PFSK-1 (cell line): ENCODE data around the gene CATSPER3.

Experiments
- FOXP2 ChIP-seq: optimal IDR thresholded peaks from 2 replicates; pipeline ENCODE3; 2011; ENCODE audit warnings: borderline replicate concordance, control low read depth, inconsistent platforms; ENCODE audit not compliant: insufficient read depth; ENCODE audit errors: extremely low read length, extremely low read depth
- POLR2AphosphoS5 ChIP-seq: IDR thresholded peaks from 2 replicates; pipeline ENCODE4 v1.6.1; 2012; ENCODE audit warnings: low read depth, mild to moderate bottlenecking, control low read depth, low read length, moderate library complexity
- REST ChIP-seq, 2 experiments: IDR thresholded peaks; 2 replicates each; pipeline versions ENCODE4 v1.6.1 to v1.8.0; 2011 to 2012; ENCODE audit warnings: low read depth in 2 of 2, low read length in 2 of 2, control low read depth in 1 of 2, inconsistent platforms in 1 of 2, mild to moderate bottlenecking in 1 of 2, moderate library complexity in 1 of 2; ENCODE audit not compliant: insufficient read depth in 1 of 2
- SIN3A ChIP-seq: IDR thresholded peaks from 2 replicates; pipeline ENCODE4 v1.6.1; 2012; ENCODE audit warnings: mild to moderate bottlenecking, low read length, moderate library complexity, borderline replicate concordance; ENCODE audit not compliant: insufficient read depth
- TAF1 ChIP-seq: IDR thresholded peaks from 2 replicates; pipeline ENCODE4 v1.6.1; 2012; ENCODE audit warnings: low read length, control low read depth, borderline replicate concordance; ENCODE audit not compliant: insufficient read depth

Gene CATSPER3

GRCh38 chr5:135028791-135029476 is 61.2 kb downstream of the CATSPER3 start:
- no peak for TF ChIP-seq SIN3A
- TF ChIP-seq POLR2AphosphoS5: no peak
- TF ChIP-seq TAF1: no peak
- TF ChIP-seq REST (IDR thresholded peaks at IDR 0.05; ENCODE audit: insufficient read depth in 1 of 2, low read depth in 2 of 2, low read length in 2 of 2): no peak
- no peak for TF ChIP-seq FOXP2

DNA sequence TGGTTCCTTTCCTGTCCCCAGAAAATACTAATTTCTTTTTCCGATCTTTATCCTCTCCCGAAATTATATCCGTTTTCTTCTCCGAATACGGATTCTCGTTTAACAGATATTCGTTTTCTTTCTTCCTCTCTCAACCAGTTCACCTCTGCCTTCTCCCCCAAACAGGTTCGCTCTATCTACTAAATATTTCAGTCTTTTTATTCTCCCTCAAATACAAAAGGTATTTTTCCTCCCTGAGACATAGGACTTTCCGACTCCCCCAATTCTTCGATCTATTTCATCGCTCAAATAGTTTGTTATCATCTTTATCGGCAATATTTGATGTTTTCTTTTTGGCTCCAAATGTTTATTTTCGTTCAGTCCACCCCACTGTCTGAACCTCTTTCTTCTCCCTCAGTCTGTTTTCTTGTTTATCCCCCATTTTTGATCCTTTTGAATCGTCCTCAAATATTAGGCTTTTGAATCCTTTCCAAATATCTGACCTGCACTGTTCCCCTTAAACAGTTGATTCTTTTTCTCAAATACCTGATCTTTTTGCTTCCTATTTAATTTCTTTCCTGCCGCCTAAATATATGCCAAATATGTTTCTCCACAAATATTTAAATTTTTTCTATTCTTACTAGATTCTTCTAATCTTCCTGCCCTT is 61.9 kb downstream of the CATSPER3 start:
- TF ChIP-seq SIN3A: no peak

- TF ChIP-seq REST (IDR thresholded peaks at IDR 0.05; ENCODE audit: insufficient read depth in 1 of 2, low read depth in 2 of 2, low read length in 2 of 2) (no peak), SIN3A (no peak)
These were observed 62.6 kb downstream of the CATSPER3 start for GRCh38 chr5:135030123-135030955.

- TF ChIP-seq TAF1 (no peak), REST (IDR thresholded peaks at IDR 0.05; ENCODE audit: insufficient read depth in 1 of 2, low read depth in 2 of 2, low read length in 2 of 2) (no peak), SIN3A (no peak), FOXP2 (no peak), POLR2AphosphoS5 (no peak)
These were observed 63.5 kb downstream of the CATSPER3 start for GRCh38 chr5:135030956-135031812.
